HG02884 (cell line): Measurements from ENCODE around the gene ADGRV1.
"Not testable (repeated sequence)": the region's sequence is repeated elsewhere in the genome, so short reads cannot be mapped to it uniquely, and the experiment has no call there.

Experiments used
- ATAC-seq: cut with Tn5 transposase; IDR thresholded peaks from one replicate; pipeline ENCODE4 v1.9.1; 2021; ENCODE audit warnings: mild to moderate bottlenecking, moderate library complexity; ENCODE audit not compliant: unreplicated experiment

The ADGRV1 gene

GRCh38 chr5:91018200-91018599 lies 459.6 kb downstream of the ADGRV1 start:
- no peak for ATAC-seq

GRCh38 chr5:91018712-91019371 lies 460.2 kb downstream of the ADGRV1 start:
- ATAC-seq = no peak

GRCh38 chr5:91020065-91020800 lies 461.6 kb downstream of the ADGRV1 start:
- ATAC-seq = no peak

- no peak for ATAC-seq
Measured at GRCh38 chr5:91022518-91022917, 463.9 kb downstream of the ADGRV1 start.

- ATAC-seq = no peak
Measured at GRCh38 chr5:91024206-91024605, 465.6 kb downstream of the ADGRV1 start.

- ATAC-seq = no peak
Measured at GRCh38 chr5:91024727-91025126, 466.1 kb downstream of the ADGRV1 start.

GRCh38 chr5:91025449-91025848 lies 466.9 kb downstream of the ADGRV1 start:
- ATAC-seq = no peak

- no peak for ATAC-seq
Measured at GRCh38 chr5:91025956-91026355, 467.4 kb downstream of the ADGRV1 start.

GRCh38 chr5:91026466-91026865 lies 467.9 kb downstream of the ADGRV1 start:
- no peak for ATAC-seq

- no peak for ATAC-seq
Measured at GRCh38 chr5:91027405-91028139, 469.0 kb downstream of the ADGRV1 start.

GRCh38 chr5:91028499-91028956 lies 469.9 kb downstream of the ADGRV1 start:
- no peak for ATAC-seq

GRCh38 chr5:91030521-91031401 lies 472.2 kb downstream of the ADGRV1 start:
- ATAC-seq = no peak

- no peak for ATAC-seq
Measured at GRCh38 chr5:91031402-91031752, 472.8 kb downstream of the ADGRV1 start.

GRCh38 chr5:91032125-91032524 lies 473.5 kb downstream of the ADGRV1 start:
- ATAC-seq = no peak

GRCh38 chr5:91033370-91033769 lies 474.8 kb downstream of the ADGRV1 start:
- ATAC-seq = no peak

- no peak for ATAC-seq
Measured at GRCh38 chr5:91038180-91038808, 479.7 kb downstream of the ADGRV1 start.

- ATAC-seq = not testable (repeated sequence)
Measured at GRCh38 chr5:91041132-91041531, 482.5 kb downstream of the ADGRV1 start.

GRCh38 chr5:91042247-91042935 lies 483.8 kb downstream of the ADGRV1 start:
- ATAC-seq = no peak

GRCh38 chr5:91042936-91043255 lies 484.3 kb downstream of the ADGRV1 start:
- no peak for ATAC-seq

- no peak for ATAC-seq
Measured at GRCh38 chr5:91048073-91048472, 489.5 kb downstream of the ADGRV1 start.
